HK-2 (cell line): ENCODE measurements around the gene PLPP3.

Experiments used
- DNase-seq: peaks from one replicate; pipeline ENCODE4 v3.0.0-alpha.2; 2018; ENCODE audit not compliant: unreplicated experiment

The PLPP3 gene

DNA sequence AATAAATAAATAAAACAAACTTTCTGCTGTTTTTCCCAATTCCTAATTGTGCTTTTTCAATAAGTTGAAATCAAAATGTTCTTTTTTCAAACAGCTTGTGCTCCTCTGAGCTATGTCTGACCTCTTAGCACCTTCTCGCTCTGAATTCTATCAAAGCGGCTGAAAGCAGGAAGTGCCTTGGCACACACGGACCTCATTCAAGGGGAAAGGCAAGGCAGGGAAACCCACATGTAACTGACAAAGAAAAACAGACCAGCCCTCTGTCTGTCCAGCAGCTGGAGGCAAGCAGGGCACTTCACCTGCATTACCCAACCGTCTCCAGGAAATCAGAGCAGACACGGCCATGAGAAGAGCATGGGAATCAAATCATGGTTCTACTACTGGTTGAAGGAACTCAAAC lies 56.7 kb downstream of the PLPP3 start:
- no peak for DNase-seq

DNA sequence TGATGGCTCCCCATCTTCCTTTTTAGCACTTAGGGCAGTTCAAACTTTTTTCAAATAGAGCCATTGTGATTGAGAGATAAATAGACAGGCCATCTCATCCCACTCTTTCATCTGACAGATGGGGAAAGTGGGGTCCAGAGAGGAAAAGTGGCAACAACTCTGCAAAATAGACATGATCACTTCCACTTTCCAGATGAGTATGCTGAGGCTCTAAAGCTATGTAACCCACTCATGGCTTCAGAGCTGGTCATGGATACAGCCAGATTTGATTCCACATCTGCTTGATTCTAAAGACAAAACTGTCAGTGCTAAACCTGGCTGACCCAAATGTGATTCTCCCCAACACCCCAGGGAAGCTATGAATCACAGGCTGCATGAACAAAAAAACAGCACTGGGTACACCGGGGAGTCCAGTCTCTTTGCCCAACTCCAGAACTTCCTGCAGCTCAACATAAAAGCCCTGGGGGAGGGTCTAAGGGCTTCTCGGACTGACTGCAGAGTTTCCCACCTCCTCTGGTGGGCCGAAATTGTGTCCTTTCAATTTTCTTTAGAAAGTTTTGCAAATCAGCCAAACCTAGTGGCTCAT lies 59.3 kb downstream of the PLPP3 start:
- no peak for DNase-seq

DNA sequence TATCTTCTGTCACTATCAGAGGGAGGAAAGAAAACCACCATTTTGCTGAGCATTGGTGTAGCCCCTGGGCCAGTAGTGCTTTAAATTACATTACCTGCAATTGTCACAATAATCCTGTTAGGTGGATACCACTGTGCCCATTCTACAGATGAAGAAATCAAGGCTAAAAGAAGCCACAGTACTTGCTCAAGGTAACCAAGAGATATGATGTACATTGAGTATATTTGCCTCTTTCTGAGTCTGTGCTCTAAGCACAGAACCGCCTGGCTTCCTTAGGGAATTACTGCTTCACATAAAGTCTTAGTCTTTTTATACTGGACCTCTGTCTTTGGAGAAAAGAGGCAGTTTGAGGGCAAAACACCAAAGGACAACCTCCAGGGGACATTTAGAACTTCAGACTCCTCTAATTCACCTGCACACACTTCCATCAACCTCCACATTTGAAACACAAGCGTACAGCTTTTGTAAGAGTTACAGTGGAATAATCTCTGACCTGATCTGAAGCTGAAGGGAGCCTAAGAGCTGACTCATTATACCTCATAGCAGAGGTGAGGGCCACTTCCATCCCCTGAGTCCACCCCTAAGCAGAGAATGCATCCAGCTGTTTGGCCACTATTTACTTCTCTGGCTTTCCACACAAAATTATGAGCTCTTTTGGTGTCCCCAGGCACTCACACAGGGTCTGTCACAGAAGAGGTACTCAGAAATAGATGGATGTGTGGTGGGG lies 61.8 kb downstream of the PLPP3 start:
- DNase-seq: no peak

DNA sequence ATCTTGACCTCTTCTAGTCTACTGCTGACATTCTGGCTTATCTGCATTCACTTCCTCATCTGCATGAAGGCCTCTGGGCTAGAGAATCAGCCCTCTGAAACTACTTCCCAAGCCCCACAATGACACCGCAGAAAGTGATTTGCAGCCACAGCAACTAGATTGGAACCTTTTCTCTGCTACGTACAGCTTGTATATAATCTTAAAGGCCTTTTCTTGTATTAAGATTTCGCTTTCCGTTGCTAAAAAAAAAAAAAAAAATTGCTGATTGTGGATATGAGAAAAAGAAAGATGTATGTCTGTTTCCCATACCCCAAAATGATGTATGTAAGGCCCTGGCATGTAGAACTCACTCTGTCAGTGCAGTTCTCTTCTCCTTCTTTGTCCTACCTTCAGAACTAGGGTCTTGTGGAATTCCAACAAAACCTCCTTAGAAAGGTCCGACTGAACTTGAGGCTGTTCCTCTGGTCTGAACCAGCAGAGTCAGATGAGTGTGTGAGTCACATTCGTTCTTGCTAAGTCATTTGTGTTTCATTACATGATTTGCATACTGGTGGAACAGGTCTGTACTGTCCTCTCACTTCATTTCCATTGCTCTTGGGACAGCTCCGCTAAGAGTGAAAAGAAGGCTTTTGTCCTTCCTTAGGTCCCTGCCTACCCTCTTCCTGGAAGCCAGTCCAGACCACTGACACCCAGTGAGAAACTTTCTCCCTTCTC lies 62.7 kb downstream of the PLPP3 start:
- DNase-seq: no peak

DNA sequence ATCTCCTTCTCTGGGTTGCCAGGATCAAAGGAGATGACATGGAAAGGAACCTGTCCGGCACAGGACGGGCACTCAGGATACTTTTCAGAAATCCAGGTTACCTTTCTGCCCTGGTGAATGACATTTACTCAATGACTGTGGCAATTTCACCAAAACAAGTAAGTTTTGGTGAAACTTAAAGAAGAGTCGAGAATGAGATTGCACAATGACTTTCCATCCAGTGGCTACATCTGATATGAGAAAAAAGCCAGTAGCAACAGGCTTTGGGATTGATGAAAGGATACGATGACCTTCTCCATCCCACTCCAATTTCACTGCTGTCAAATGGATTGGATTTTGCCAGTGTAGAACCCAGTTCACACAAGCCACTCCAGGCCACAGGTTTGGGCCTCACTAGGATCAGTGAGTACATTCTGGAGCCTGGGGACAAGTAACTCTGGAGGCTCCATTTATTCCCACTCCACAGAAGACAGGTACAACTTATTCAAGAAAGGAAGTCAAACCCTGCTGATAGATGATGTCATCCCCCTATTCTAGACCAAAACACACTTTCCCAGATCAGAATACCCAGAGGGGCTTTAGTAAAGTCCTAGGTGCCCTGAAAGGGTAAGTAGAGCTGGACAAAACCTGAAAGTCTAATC lies 63.3 kb downstream of the PLPP3 start:
- DNase-seq: no peak

DNA sequence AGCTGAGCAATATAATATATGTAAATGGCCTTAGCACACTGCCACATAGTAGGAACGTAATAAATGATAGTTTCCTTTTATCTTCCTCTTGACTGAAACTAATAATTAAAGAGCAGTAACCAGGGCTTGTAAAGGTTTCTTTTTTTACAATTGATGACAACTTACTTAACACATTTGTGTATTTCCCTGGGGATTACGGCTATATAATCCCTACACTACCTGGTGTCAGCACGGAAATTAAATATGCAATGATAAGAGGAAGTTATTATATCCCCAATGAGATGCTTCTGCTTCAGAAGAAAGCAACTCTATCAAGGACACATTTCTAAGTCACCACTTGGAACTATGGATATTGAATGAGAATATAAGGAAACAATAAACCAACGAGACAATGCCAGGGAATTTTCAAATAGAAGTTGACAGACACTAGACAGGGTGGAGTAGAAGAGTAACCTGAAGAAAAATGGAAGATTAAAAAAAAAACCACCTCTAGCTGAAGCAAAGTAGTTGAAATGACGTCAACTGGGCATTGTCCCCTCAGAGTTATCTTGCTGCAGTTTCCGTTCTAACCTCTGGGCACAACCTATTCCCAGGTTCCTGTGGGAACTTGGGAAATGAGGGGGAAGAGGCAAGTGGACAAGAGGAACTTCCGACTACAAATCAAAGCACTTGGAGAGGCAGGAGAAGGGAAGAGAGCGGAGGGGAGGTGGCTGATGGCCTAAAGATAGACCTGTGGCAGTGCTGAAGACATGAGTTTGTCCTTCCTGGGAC lies 66.5 kb downstream of the PLPP3 start:
- DNase-seq: no peak

DNA sequence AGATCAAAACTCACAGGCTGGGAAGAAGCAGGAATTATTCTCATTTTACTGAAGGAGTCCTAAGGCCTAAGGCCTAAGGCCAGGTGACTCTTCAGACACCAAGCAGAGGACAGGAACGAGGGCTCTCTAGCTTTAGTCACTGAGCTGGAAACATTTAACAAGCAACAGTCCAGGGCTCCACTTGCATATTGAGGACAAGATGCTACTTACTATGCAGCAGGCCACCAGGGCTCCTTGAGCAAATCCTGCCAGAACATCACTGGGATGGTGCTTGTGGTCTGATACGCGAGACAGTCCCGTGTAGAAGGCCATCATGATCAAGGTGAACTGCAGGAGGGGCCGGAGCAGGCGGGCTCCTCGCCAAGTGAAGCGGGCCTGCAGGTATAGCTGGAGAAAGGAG lies 67.6 kb downstream of the PLPP3 start:
- no peak for DNase-seq

DNA sequence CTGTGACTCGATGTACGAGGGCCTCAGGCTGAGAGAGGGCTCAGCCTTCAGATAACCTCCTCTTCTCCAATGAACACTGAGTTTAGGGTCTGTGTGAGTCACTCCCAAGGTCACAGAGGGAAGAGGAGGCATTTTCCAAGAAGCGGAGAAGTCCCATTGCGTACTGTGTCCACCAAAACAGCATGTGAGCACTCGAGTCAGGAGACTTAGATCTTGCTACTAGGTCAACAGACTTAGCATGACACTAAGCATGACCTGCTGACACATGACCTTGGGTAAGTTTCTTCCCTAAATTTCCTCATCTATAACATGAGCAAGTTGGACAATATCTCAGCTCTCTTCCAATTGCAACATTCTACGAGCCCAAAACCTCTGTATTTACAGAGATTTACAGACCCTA lies 68.0 kb downstream of the PLPP3 start:
- DNase-seq: no peak

DNA sequence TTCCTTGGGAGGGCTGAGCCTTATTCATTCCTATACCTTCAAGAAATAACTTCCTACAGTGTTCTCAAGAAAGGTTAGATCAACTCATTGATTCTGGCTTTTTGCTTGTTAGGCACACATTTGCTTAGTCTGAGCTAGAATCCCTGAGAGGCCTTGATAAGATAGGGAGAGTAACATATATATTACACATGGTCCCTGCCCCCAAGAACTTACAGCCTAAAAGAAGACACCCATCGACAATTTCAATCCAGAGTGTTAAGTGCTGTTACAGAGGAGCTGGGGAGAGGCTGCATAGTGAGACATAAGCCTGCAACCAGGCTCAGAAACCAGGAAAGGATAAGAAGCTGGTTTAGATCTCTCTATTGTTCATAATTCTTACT lies 68.7 kb downstream of the PLPP3 start:
- no peak for DNase-seq

DNA sequence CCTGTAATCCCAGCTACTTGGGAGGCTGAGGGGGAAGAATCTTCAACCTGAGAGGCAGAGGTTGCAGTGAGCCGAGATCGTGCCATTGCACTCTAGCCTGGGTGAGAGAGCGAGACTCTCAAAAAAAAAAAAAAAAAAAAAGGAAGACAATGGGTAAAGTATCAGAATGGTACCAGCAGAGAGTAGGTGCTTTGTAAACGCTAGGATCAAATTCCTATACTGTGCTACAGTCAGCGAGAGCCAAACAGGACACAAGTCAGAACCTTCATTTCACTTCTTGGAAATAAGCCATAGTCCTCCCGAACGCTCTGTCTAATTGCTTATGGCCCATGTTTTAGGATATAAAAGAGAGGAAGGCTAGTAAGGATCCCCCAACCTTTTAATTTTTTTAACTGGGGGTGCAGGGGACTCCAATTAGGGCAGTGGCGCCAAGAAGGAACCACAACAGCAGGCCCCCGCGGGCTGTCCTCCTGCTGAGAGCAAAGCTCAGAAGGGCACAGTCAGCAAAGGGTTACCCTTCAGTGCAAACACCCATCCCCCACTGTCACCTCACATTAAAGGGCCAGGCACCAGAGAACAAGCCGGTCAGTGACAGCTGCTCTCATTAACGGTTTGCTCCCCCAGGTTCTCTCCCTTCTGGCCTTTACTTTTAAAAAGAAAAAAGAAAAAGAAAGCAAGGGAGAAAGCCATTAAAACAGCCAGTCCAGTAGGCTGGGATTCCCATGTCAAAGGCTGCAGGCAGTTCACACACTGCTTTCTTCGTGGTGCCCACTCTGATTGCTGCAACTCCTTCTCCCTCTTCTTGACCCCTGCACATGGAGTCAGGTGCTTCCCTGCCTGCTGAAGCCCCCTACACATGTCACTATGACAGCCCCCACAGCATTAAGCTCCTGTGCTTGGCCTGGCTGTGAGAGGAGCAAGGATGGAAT lies 69.4 kb downstream of the PLPP3 start:
- no peak for DNase-seq

DNA sequence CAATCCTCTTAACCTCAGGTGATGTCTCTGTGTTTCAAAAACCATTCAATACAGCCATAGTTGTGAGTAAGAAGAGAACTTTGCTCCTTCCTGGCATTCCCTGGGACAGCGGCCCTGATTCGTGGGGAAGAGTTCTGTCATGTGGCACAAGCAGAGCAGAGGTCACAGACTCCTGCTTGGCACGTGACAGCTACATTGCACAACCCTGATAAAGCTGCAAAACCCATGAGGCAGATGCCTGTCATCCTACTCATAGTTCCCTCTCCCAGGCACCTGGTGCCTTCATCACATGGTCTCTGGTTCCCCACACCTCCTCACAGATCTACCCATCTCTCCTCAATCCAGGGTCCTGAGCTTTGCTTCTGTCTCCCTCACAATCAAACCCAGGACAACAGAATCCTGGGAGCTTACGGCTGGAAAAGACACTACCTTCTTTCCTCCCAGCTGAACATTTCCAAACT lies 70.8 kb downstream of the PLPP3 start:
- DNase-seq: no peak

DNA sequence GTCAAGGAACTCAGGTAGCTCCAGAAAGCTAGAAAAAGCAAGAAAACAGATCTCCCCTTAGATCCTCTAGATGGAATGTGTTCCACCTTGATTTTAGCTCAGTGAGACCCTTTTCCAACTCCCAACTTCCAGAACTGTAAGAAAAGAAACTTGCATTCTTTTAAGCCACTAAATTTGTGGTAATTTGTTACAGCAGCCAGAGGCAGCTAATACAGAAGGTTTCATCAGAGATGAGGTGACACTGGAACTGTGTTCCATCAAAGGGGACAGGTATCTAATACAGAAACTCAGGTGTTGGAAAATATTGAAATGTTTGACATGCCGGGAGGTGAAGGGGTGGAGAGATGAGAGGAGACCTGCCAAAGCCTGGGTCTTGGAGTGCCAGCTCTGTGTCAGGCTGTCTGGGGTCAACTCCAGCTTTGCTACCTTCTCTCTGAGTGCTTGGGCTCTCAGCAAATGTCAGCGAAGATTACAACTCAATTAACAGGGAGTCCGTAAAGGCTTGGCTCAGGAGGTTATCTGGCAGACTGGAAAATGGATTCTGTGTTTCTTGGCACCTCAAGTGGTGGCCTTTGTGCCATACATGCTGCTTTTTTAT lies 71.3 kb downstream of the PLPP3 start:
- DNase-seq: no peak

DNA sequence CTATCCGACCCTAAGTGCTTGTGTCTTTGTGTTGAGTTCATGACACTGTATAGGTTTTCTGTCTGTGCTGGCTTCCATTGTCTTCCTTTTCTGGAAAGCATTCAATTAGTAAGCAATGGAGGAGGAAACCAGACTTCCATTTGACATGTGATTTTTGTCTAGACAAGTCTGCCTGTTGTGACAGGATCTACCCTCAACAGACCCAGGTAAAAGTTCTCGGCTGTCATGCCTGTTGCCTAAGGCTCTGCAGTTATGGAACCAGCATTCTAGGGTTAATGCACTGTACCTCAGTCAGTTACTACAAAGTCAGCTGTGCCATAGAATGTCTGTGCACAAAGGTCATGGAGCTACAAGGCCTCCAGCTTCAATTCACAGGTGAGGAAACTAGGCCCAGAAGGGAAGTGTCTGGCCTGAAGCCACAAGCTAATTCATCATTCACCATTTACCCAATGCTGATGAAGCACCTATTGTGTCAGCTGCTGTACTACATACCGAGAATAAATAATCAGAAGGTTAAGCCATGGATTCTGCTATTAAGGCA lies 72.3 kb downstream of the PLPP3 start:
- DNase-seq: no peak

DNA sequence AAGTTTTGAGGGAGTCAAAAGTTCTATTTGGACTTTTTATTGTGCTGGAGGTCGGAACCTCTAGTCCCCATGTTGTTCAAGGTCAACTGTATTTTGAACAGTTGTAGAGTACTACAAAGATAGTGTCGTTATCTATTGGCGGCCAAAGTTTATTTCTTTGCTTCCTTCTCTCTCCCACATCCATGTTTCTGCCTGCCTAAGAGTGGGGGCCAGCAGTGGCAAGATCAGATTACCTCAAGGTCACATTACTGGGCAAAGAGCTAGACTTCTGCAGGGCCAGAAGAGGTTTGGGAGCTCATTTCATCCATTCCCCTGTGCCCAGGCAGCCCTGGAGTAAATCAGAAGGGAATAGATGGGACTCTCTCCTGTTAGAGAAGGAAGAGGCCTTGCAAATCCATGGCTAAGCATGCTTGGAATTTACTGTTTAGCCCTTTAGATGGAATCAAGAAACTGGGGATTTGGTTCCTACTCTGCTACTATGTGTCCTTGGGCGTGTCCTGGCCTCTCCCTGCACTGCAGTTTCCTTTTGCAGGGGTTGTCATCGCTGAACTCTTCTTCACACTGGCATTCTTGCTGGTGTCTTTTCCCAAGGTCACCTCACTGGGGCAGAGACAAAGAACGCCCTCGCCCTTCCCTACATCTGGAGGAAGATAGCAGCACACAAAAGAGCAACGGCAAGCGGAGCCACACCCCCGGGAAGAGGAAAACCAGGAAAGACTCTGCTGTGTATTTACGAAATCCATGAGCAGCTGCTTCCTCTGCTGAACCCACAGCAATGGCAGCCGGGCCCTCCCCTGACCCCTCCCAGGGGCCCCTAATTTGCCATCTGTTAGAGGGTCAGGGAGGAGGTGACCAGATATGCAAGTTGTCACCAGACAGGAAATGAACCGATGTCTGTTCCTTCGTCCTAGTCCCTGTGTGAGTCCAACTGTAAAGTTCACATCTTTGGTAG lies 73.3 kb downstream of the PLPP3 start:
- no peak for DNase-seq

DNA sequence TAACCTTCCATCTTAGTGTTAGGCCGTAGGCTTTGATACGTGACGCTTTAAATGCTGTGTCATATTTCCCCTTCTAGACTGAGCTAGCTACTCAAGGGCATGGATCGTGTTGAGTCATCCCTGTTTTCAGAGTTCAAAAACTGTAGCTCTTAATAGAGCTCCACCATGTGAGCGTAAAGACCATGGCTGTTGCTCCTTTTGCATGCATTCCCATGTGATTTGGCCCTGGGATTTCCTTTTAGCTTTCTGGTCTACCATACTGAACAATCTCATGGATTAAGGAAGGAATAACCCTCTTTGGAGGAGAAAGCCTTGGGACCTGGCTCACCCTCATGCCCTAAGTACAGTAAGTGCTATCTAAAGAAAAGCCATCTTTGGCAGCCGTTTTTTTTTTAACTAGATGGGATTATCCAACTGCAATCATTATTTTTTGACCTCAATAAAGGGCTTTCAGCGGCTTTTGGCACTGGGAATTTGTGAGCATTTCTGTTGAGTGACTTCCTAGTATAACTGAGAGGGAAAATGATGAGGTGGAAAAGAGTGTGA lies 76.6 kb downstream of the PLPP3 start:
- DNase-seq: no peak

DNA sequence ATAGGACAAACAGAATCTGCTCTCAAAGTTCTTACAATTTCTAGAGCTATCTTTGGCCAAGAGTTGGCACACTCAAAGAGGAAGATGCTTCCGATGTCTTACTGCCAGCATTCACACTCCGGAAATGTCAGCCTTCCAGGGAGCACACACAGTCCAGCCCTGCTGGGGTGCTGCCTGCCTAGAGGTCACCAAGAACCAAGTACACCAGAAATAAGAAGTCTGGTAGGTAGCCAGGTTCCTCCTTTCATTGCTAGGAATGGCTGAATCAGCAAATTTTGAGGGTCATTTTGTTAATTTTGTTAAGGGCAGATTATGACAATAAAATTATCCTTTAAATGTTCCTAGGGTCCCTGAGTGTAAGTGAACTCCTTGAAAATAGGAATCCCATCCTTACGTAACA lies 77.5 kb downstream of the PLPP3 start:
- no peak for DNase-seq

DNA sequence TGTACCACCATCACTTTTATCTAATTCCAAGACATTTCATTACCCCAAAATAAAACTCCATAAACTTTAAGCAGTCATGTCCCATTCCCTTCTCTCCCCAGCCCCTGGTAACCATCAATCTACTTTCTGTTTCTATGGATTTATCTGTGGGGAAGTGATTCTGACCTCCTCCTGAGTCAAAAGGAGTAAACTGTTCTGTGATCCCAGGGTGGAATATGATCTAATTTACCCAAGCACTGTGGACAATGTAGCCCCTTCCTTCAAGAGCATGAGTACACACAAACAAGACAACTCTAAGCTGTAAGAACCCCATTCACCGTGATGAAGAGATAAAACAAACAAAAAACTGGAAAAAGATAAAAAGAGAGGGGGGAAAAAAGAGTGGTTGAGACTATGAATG lies 77.9 kb downstream of the PLPP3 start:
- DNase-seq: no peak
